ENCODE results near the gene GGN.

DNA sequence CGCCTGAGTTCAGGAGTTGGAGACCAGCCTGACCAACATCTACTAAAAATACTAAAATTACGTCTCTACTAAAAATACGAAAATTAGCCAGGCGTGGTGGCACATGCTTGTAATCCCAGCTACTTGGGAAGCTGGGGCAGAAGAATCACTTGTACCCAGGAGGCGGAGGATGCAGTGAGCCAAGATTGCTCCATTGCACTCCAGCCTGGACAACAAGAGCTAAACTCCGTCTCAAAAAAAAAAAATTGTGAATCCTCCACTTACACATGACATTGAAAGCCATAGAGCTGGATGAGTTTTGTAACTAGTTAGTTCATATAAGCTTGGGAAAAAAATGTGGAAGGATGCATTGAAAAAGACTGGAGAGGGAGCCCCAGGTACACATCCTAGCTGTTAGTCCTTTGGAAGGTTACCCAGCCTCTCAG lies 13.9 kb downstream of the GGN start:
- TF ChIP-seq, protein P1, sequence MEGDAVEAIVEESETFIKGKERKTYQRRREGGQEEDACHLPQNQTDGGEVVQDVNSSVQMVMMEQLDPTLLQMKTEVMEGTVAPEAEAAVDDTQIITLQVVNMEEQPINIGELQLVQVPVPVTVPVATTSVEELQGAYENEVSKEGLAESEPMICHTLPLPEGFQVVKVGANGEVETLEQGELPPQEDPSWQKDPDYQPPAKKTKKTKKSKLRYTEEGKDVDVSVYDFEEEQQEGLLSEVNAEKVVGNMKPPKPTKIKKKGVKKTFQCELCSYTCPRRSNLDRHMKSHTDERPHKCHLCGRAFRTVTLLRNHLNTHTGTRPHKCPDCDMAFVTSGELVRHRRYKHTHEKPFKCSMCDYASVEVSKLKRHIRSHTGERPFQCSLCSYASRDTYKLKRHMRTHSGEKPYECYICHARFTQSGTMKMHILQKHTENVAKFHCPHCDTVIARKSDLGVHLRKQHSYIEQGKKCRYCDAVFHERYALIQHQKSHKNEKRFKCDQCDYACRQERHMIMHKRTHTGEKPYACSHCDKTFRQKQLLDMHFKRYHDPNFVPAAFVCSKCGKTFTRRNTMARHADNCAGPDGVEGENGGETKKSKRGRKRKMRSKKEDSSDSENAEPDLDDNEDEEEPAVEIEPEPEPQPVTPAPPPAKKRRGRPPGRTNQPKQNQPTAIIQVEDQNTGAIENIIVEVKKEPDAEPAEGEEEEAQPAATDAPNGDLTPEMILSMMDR (IDR thresholded peaks at IDR 0.05; ENCODE audit: insufficient read depth, low read length), result no peak
- TF ChIP-seq POLR2AphosphoS5 (IDR thresholded peaks at IDR 0.05; ENCODE audit: low read depth), result no peak
